Endothelial cell of umbilical vein (primary cell): ENCODE data around the gene PTPRT. TPM values are rescaled to one million over a fixed set of nuclear protein-coding genes. Genes with fewer than 3 reads are reported as not detected.

Source experiments
- BruUV-seq: library from RNA; stranded (reverse); fragments of 400-500 nt; replicated peaks from 2 replicates; lab custom pipeline; 2021; lab: Mats Ljungman, UMichigan
- CTCF ChIA-PET: fragments of 300-600, 350-600 bp; sonication (Branson Sonifier 250); formaldehyde crosslinking; loops from one replicate; lab custom pipeline; 2021; ENCODE audit warnings: antibody characterized with exemption, inconsistent platforms; lab: Charles Lee
- POLR2A ChIA-PET: fragments of 300-600, 350-600 bp; sonication (Branson Sonifier 250); formaldehyde crosslinking; loops from one replicate; lab custom pipeline; 2021; ENCODE audit warnings: antibody characterized with exemption, inconsistent platforms; lab: Charles Lee
- DNase-seq: peaks from one replicate; pipeline ENCODE4 v3.0.0-alpha.2; 2011; ENCODE audit warnings: low read depth, low spot score
- FAIRE-seq: peaks from 2 replicates; lab custom pipeline; 2011; peaks lifted over from hg19 to GRCh38; lab: Jason Lieb, UNC
- H2AFZ ChIP-seq: 2 replicates; pipeline ENCODE4 v1.6.0; 2012; ENCODE audit warnings: low read depth, low read length, control low read depth, inconsistent platforms
- H3K27ac ChIP-seq: 2 replicates; pipeline ENCODE4 v1.5.1; 2011; ENCODE audit warnings: low read depth, mild to moderate bottlenecking, control low read depth, low read length, moderate library complexity; ENCODE audit not compliant: insufficient read depth
- H3K27me3 ChIP-seq, 2 experiments: 2 replicates each; pipeline versions ENCODE4 v1.6.0 to v1.6.1; 2011; ENCODE audit warnings: low read length in 2 of 2, mixed read lengths in 1 of 2; ENCODE audit not compliant: control insufficient read depth in 2 of 2, insufficient read depth in 2 of 2
- H3K36me3 ChIP-seq, 2 experiments: 2 replicates in 1 of 2; 3 replicates in 1 of 2; pipeline ENCODE4 v1.5.1; 2011; ENCODE audit warnings: low read length in 2 of 2, mild to moderate bottlenecking in 1 of 2, moderate library complexity in 1 of 2; ENCODE audit not compliant: control insufficient read depth in 2 of 2, insufficient read depth in 2 of 2; ENCODE audit errors: extremely low read depth in 1 of 2
- H3K4me1 ChIP-seq: 3 replicates; pipeline ENCODE4 v1.5.1; 2011; ENCODE audit warnings: mild to moderate bottlenecking, low read length; ENCODE audit not compliant: control insufficient read depth, insufficient read depth; ENCODE audit errors: extremely low read depth
- H3K4me2 ChIP-seq: 2 replicates; pipeline ENCODE4 v1.6.1; 2011; ENCODE audit warnings: low read length, control low read depth, mixed read lengths; ENCODE audit not compliant: insufficient read depth
- H3K4me3 ChIP-seq, 3 experiments: fragments of 200-600 bp in 1 of 3; sonication (generic), shearing (Covaris generic) in 1 of 3; replicated peaks in 1 of 3; 2 replicates each; pipeline ENCODE4 v1.5.1; 2011 to 2016; ENCODE audit warnings: control low read depth in 3 of 3, low read length in 3 of 3, mild to moderate bottlenecking in 2 of 3, inconsistent platforms in 1 of 3, low read depth in 1 of 3, moderate library complexity in 1 of 3; ENCODE audit not compliant: insufficient read depth in 1 of 3
- H3K79me2 ChIP-seq: 2 replicates; pipeline ENCODE4 v1.6.0; 2012; ENCODE audit warnings: low read length, inconsistent platforms; ENCODE audit not compliant: control insufficient read depth, insufficient read depth
- H3K9ac ChIP-seq: replicated peaks from 2 replicates; pipeline ENCODE3; 2011; ENCODE audit warnings: low read length, control low read depth; ENCODE audit not compliant: insufficient read depth; ENCODE audit errors: extremely low read depth
- H3K9me1 ChIP-seq: replicated peaks from 3 replicates; pipeline ENCODE4 v1.6.0; 2011; ENCODE audit warnings: mild to moderate bottlenecking, low read length; ENCODE audit not compliant: control insufficient read depth, insufficient read depth; ENCODE audit errors: extremely low read depth
- H3K9me3 ChIP-seq: replicated peaks from 2 replicates; pipeline ENCODE4 v1.5.1; 2012; ENCODE audit warnings: low read length, inconsistent platforms; ENCODE audit not compliant: control insufficient read depth, insufficient read depth
- H4K20me1 ChIP-seq: replicated peaks from 2 replicates; pipeline ENCODE3; 2011; ENCODE audit warnings: mild to moderate bottlenecking, low read length; ENCODE audit not compliant: control insufficient read depth, insufficient read depth; ENCODE audit errors: extremely low read depth
- CTCF ChIP-seq, 2 donors: IDR thresholded peaks; 1 replicate in 1 of 2; 2 replicates in 1 of 2; pipeline ENCODE4 v1.5.1; 2011; ENCODE audit warnings: low read length in 2 of 2, mild to moderate bottlenecking in 2 of 2, moderate library complexity in 2 of 2, control low read depth in 1 of 2, inconsistent platforms in 1 of 2, low read depth in 1 of 2; ENCODE audit not compliant: insufficient read depth in 1 of 2; ENCODE audit errors: extremely low read depth in 1 of 2
- EZH2 ChIP-seq: IDR thresholded peaks from 2 replicates; pipeline ENCODE4 v1.6.1; 2012; ENCODE audit warnings: borderline replicate concordance, low read depth, mild to moderate bottlenecking, moderate library complexity, low read length, inconsistent platforms; ENCODE audit not compliant: severe bottlenecking
- FOS ChIP-seq: IDR thresholded peaks from 2 replicates; pipeline ENCODE4 v1.6.1; 2011; ENCODE audit warnings: mild to moderate bottlenecking, low read length, moderate library complexity, borderline replicate concordance; ENCODE audit not compliant: insufficient read depth
- GATA2 ChIP-seq: IDR thresholded peaks from 2 replicates; pipeline ENCODE4 v1.7.0; 2011; ENCODE audit warnings: low read depth, mild to moderate bottlenecking, moderate library complexity, mixed read lengths, low read length; ENCODE audit not compliant: insufficient read length, insufficient read depth
- JUN ChIP-seq: IDR thresholded peaks from 2 replicates; pipeline ENCODE4 v1.6.1; 2011; ENCODE audit warnings: borderline replicate concordance, low read depth; ENCODE audit not compliant: insufficient read length, insufficient read depth
- MAX ChIP-seq: IDR thresholded peaks from 2 replicates; pipeline ENCODE4 v1.6.1; 2011; ENCODE audit not compliant: insufficient read depth, insufficient read length
- MYC ChIP-seq: IDR thresholded peaks from one replicate; pipeline ENCODE4 v1.6.1; 2011; ENCODE audit warnings: mild to moderate bottlenecking, low read depth, low read length
- POLR2A ChIP-seq: IDR thresholded peaks from 2 replicates; pipeline ENCODE4 v1.6.1; 2012; ENCODE audit warnings: low read depth, mild to moderate bottlenecking, control low read depth, low read length
- POLR2AphosphoS5 ChIP-seq: IDR thresholded peaks from 2 replicates; pipeline ENCODE4 v1.6.1; 2012; ENCODE audit warnings: low read depth, mild to moderate bottlenecking, control low read depth, low read length, moderate library complexity; ENCODE audit not compliant: insufficient read depth
- dilution Hi-C: fragments of 300-500 bp; cut with MboI; formaldehyde crosslinking; loops from one replicate; pipeline ENCODE4 v1.15.0; 2019; ENCODE audit warnings: low sequenced_read_pairs; ENCODE audit not compliant: extremely low pct_ligation_motif_present
- intact Hi-C: fragments of 100-400 bp; cut with micrococcal nuclease; formaldehyde crosslinking; loops from one replicate; pipeline ENCODE4 v1.10.0; 2022
- polyA plus RNA-seq, 4 experiments: library from polyadenylated mRNA; depleted of rRNA in 3 of 4; stranded (reverse) in 3 of 4; unstranded in 1 of 4; fragments of >200 nt; gene quantifications; 2 replicates each; pipeline versions ENCODE4 v1.2.1 to v1.2.3, GENCODE V29; 2011 to 2012; ENCODE audit warnings: missing spikeins in 1 of 4
- total RNA-seq: library from RNA; stranded (reverse); gene quantifications from 2 replicates; pipeline ENCODE4 v1.2.3, GENCODE V29; 2021

Gene PTPRT
- total and polyA plus RNA-seq, 2 donors (not counting 3 experiments of a cell fraction or from before 2014, with no cell fraction given) = not detected

GRCh38 chr20:42906120-42906519, 283.6 kb downstream of the PTPRT start:
- ChIA-PET POLR2A (no interaction called here), CTCF (no interaction called here)
- Histone ChIP-seq H3K79me2 (no peaks in the 10 kb centered on the region), H3K27me3 (no peaks in the 10 kb centered on the region), H2AFZ (no peak overlapping the region), H3K27ac (no peak overlapping the region), H3K9ac (no peak overlapping the region), H3K4me2 (no peak overlapping the region), H4K20me1 (no peaks in the 10 kb centered on the region), H3K4me3 (no peak overlapping the region), H3K9me1 (no peaks in the 10 kb centered on the region), H3K9me3 (peaks cover 2% of the 10 kb centered on the region), H3K4me1 (no peaks in the 10 kb centered on the region), H3K36me3 (no peaks in the 10 kb centered on the region)
- FAIRE-seq (no peak), DNase-seq (no peak)
- dilution Hi-C loops (no loop called here), intact Hi-C loops (no loop called here)
- no TSS peak for BruUV-seq
- TF ChIP-seq FOS (no peak), GATA2 (no peak), EZH2 (no peak), MYC (no peak), POLR2A (no peak), MAX (no peak), POLR2AphosphoS5 (no peak), JUN (no peak), CTCF (IDR thresholded peaks at IDR 0.05; ENCODE audit: extremely low read depth in 1 of 2, insufficient read depth in 1 of 2, low read depth in 1 of 2, low read length in 2 of 2) (no peak)
